HG03460 (cell line): ENCODE data around the gene SPATA3.

ENCODE experiments used
- ATAC-seq: cut with Tn5 transposase; IDR thresholded peaks from one replicate; pipeline ENCODE4 v1.9.1; 2021; ENCODE audit not compliant: unreplicated experiment

The SPATA3 gene

DNA sequence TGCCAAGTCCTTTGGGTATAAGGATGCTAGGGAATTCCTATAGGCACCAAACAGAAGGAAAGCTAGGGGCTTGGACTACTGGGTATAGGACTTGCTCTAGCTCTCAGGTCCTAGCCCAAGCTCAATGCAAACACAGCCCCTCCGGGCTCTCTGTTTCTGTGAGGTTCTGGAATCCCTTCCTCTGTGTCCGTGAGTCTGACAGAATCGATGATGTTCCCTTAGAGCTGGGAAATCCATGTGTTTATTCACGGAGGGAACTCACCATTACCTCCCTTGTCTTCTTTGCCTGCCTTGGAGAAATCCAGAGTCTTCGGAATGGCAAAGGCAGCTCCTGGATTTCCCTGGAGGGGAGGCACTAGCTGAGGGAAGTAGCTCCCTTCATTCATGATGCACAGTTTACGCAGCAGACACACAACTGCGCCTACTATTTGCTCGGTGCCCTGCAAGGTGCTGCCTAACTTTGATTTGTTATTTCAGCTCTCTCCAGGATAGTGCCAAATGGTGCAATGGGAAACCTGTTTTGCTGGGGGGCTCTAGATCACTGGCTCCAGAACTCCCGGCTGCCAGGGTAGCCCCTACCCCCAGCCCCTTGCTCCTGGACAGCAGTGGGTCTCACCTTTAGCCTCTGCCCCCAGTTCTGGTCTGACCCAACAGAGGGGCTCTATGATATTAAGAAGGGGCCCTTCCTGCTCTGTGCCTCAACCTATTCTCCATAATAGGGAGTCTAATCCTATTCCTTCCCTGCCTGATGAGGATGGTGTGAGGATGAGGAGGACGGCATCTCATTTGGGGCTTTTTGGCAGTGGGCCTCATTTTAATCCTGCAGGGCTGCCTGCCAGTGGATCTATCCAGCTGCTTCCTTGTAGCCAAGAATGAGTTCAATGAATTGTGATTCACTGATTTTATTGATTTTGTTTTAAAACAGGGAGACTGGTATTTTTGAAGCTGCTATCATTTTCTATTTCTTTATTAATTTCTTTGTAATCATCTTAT, 52.3 kb downstream of the SPATA3 start:
- ATAC-seq: no peak

DNA sequence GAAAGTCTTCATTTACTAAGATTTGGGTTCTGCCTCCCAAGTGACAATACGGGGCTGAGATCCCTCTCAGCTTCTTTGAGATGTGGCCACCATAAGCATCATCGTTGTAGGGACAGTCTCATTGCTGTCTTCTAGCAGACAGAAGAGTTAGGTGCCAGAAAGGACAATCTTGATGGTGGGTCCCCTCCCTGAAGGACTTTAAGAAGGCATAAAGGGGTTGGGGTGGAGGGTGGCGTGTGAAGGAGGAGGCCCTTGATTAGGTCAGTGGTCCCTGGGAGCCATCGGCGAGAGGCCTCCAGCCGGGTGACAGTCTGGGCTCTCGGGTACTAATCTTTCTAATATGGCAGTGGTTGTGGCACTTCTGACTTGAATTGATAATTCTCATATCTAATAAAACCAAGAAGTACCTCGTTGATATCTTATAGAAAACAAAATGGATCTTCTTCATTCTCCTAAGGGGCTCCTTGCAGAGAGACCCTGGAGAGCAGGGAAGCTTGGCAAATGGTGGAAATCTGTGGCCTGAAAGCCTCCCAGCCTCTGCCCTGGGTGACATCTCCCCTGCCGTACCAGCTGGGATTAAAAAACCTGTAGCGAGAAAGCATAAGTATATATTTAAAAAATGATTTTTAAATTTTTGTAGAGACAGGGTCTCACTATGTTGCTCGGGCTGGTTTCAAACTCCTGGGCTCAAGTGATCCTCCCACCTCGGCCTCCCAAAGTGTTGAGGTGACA, 53.5 kb downstream of the SPATA3 start:
- no peak for ATAC-seq

DNA sequence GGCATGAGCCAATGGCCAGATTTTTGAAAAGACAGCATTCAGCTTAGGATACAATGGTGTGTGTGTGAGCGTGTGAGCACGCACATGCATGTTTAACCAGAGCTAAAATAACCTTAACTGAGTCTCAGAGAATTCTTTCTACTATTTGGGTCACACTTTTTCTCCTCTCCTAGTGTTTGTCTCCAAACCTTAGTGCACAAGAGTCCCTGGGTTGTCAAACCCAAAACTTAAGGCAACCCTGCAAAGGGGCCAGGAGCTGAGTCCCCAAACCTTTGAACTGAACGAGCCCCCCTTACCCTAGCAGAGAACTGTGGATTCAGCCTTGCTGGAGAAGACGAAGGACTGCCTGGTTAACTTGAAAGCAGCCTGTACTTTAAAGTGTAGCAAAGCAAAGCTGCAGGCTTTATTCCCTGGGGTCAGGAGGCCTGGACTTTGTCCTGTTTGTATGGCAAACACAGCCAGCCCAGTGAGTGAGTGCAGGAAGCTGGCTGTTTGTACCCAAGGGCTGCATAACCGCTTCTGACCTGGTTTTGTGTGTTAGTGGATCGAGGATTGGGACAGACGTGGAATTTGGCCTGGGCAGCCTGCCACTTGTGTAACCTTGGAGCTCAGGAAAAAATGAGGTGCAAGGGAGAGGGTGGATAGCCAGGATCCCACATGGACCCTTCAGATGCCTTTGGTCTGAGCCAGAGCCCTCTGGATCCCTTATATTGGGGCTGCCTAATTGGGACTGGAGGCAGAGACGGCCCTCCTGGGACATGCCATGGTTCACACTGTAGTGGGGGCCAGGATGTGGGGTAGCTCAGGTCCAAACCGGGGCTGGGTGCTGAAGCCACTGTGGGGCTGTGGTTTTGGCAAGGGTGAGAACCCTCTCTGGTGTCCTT, 54.3 kb downstream of the SPATA3 start:
- ATAC-seq: no peak

DNA sequence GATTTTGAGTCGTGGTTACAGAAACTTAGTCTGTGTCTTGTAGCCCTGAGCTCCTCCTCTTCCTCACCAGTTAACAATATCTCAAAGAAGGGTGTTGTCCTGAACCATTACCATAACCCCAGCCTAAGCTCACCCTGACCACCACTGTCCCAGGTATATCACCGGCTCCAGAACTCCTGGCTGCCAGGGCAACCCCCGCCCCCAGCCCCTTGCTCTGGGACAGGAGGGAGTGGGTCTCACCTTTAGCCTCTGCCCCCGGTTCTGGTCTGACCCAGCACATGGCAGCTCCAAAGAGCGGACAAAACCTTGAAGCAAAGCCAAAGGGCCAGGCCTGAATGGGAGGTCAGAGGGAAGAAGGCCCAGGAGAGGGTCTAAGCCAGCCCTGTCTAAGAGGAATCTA, 55.2 kb downstream of the SPATA3 start:
- no peak for ATAC-seq

DNA sequence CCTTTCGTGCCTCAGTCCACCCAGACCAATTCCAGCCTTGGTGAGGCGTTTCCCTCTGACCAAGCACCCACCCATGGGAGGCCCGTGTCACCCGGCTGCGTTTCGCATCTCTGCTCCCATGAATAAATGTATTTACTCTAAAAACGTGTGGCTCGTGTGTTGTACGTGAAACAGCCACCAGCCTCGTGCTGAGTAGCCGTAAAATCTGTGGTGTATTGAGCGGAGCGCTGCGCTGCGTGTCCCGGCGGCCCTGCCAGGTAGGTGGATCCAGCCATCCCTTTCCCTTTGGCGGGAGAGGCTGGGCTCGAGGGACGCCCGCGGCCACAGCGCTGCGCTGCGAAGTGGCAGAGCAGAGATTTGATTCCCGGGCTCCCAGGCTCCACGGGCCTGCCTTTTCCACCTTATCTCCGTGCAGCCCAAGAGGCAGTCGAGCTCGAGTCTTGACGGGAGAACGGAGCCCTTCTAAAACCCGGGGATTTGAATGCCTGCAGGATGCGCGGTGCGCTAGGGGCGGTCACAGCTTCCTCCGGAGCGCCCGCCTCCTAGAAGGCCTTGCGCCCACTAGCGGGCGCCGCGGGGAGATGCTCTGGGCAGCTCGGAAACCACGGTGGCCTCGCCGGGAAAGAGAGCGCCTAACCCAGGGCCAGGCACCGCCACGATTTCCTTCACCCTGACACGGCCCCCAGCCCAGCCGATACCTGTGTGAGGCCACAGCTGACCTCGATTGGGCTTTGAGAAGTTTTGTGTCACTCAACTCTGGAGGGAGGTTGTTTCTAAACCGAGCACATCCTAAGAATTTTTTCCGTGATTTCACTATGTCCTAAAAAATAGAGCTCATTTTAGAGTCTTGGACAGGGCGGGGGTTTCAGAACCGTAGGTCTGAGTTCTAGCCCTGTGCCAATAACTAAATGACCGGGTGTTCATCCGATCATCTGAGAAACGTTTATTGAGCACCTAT, 56.9 kb downstream of the SPATA3 start:
- ATAC-seq: peak; percentile 58

DNA sequence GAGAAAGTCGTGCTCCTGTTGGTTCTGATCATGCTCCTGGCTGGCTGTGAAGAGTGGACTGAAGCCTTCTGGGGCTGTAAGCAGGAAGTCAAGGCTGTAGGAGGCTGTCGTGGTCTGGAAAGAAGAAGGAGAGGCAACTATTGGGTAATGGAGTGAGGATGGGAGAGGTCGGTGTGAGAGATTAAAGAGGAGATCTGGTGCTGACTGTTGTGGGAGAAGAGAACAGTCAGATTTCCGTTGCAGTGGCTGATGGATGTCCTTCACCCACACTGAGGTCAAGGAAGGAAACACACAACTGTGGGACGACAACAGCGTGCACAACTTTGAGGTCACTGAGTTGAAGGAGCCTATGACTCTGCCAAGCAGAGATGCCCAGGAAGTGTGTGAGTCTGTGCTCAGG, 57.9 kb downstream of the SPATA3 start:
- no peak for ATAC-seq

DNA sequence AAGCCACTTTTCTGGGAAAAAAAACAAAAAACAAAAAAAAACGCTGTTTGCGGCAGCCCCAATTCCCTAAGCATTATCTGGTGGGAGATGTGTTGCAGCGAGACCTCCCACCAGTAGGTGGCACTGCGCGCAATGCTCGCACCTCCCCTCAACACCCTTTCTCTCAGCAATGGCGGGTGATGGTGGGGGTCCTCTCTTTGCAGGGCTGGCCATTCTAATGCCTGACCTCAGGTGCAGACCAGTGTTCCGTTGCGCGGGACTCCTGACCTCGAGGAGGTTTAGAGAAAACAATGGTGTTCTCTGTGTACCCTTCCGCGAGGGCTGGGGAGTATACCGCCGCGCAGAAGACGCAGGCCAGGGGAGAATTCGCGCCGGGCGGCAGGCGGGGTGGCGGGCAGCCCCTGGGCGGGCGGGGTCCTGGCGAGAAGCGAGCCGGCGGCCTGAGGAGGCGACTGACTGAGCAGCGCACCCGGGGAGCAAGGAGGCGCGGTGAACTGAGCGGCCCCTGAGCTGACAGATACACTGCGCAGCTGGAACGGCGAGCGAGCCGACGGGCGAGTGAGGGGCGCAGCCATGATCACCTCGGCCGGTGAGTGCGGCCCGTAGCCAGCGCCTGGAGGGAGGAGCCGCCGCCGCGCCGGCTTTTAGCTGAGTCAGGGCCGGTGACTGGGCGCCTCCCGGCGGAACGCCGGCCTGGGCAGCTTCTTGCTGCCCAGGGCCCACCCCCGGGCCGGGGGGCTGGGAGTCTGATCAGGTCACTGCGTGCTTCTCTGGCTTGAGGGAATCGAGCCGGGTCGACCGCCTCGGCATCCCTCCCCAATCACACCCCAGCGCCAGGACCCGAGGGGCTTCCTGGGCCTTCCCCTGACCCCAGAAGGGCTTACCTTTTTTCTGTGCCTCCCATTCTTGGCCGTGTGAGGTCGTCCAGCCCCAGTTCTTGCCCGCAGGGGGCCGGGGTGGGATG, 60.8 kb downstream of the SPATA3 start, which contains the start of gene PSMD1:
Gene PSMD1 (plus strand): TSS at position 415 of the 964 bp plus-strand sequence. CDS start 159 bp downstream, at position 574.
- peak; percentile 74 for ATAC-seq

DNA sequence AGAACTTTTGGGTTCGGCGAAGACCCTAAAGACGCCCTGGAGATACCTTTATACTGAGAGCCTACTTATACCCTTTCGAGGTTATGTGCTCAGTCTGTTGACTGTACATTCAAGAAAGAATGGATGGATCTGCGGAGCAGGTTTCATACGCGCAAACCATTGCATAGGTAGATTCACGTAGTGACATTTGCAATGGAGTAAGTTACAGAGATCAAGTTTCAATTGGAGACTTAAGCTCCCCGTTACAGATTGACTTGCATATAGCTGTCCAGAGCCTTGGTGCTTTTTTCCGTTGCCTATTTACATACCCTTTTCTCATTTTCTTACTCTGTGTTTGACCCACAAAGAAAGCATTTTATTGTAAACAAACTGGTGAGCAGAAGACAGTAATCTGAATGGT, 61.7 kb downstream of the SPATA3 start:
- ATAC-seq: no peak
